RWPE2 (cell line): ENCODE measurements around the gene FOXN3.

Source experiments
- ATAC-seq: fragments of 200-7000 bp; cut with Tn5 transposase; 3 replicates; pipeline ENCODE4 v1.9.1; 2021; ENCODE audit warnings: low read depth
- DNase-seq: peaks from one replicate; pipeline ENCODE4 v3.0.0-alpha.2; 2020; ENCODE audit warnings: low spot score
- H3K27ac ChIP-seq: fragments of 450-650 bp; 2 replicates; pipeline ENCODE4 v1.5.1; 2017; ENCODE audit warnings: mild to moderate bottlenecking; ENCODE audit not compliant: poor library complexity, severe bottlenecking
- H3K27me3 ChIP-seq: fragments of 250-450 bp; sonication (Bioruptor Pico); 2 replicates; pipeline ENCODE4 v1.5.1; 2021; ENCODE audit warnings: mild to moderate bottlenecking, moderate library complexity; ENCODE audit not compliant: insufficient read depth, poor library complexity, severe bottlenecking
- H3K36me3 ChIP-seq: fragments of 250-450 bp; sonication (Bioruptor Pico); 2 replicates; pipeline ENCODE4 v1.5.1; 2020; ENCODE audit warnings: low read depth, mild to moderate bottlenecking, moderate library complexity
- H3K4me1 ChIP-seq: fragments of 250-450 bp; sonication (Bioruptor Pico); 2 replicates; pipeline ENCODE4 v1.5.1; 2021; ENCODE audit warnings: mild to moderate bottlenecking, moderate library complexity; ENCODE audit not compliant: insufficient read depth, poor library complexity, severe bottlenecking
- H3K4me3 ChIP-seq: fragments of 250-450 bp; sonication (Bioruptor Pico); 2 replicates; pipeline ENCODE4 v1.5.1; 2021; ENCODE audit warnings: mild to moderate bottlenecking, moderate library complexity; ENCODE audit not compliant: severe bottlenecking
- H3K9me3 ChIP-seq: fragments of 250-450 bp; sonication (Bioruptor Pico); 2 replicates; pipeline ENCODE4 v1.5.1; 2021; ENCODE audit warnings: mild to moderate bottlenecking, moderate library complexity; ENCODE audit not compliant: severe bottlenecking
- CTCF ChIP-seq: fragments of 450-650 bp; IDR thresholded peaks from one replicate; pipeline ENCODE4 v1.5.1; 2017; ENCODE audit warnings: mild to moderate bottlenecking, moderate library complexity; ENCODE audit not compliant: poor library complexity, severe bottlenecking

Gene FOXN3

GRCh38 chr14:89236851-89237250, 180.2 kb downstream of the FOXN3 start:
- Histone ChIP-seq H3K27ac (no peak overlapping the region), H3K36me3 (no peaks in the 10 kb centered on the region), H3K27me3 (no peaks in the 10 kb centered on the region), H3K4me3 (no peak overlapping the region), H3K4me1 (no peaks in the 10 kb centered on the region), H3K9me3 (no peaks in the 10 kb centered on the region)
- no peak for TF ChIP-seq CTCF
- ATAC-seq = no peak
- no peak for DNase-seq

- Histone ChIP-seq H3K9me3 (no peaks in the 10 kb centered on the region), H3K36me3 (no peaks in the 10 kb centered on the region), H3K4me3 (no peak overlapping the region), H3K27me3 (no peaks in the 10 kb centered on the region), H3K4me1 (no peaks in the 10 kb centered on the region), H3K27ac (no peak overlapping the region)
- no peak for DNase-seq
- ATAC-seq = no peak
- TF ChIP-seq CTCF = no peak
Observed at GRCh38 chr14:89233184-89233583, 183.8 kb downstream of the FOXN3 start.

- H3K36me3 ChIP-seq = no peaks in the 10 kb centered on the region
- no peaks in the 10 kb centered on the region for H3K4me1 ChIP-seq
- no peak overlapping the region for H3K4me3 ChIP-seq
- ATAC-seq (no peak; the same call in 2 of the 3 replicates), DNase-seq (no peak)
- H3K9me3 ChIP-seq = no peaks in the 10 kb centered on the region
- H3K27ac ChIP-seq = no peak overlapping the region
- no peak for TF ChIP-seq CTCF
- H3K27me3 ChIP-seq = no peaks in the 10 kb centered on the region
Observed at GRCh38 chr14:89232265-89233070, 184.6 kb downstream of the FOXN3 start.

- ATAC-seq (no peak), DNase-seq (no peak)
- no peak overlapping the region for H3K27ac ChIP-seq
- H3K9me3 ChIP-seq = no peaks in the 10 kb centered on the region
- no peaks in the 10 kb centered on the region for H3K36me3 ChIP-seq
- no peak overlapping the region for H3K4me3 ChIP-seq
- H3K27me3 ChIP-seq = no peaks in the 10 kb centered on the region
- TF ChIP-seq CTCF = no peak
- H3K4me1 ChIP-seq = no peaks in the 10 kb centered on the region
Observed at GRCh38 chr14:89231426-89232113, 185.5 kb downstream of the FOXN3 start.
